ENCODE measurements around the gene PIP5K1A.

DNA sequence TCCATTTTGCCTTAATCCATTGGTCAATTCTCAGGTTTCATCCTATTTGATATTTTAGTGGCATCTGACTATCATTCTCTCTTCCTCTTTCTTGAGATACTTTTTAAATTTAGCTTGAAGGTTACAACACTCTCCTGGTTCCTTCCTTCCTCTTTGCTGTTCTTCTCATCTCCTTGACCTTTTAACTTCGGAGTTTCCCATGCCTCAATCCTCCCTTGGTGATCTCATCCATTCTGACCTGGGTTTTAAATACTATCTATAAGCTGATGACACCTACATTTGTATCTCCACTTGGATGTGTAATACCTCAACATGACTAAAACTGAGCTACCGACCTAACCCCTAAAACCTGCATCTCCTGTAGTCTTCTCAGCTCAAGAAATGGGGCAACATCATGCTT lies 78.9 kb downstream of the PIP5K1A start:
- TF ChIP-seq REST (IDR thresholded peaks at IDR 0.05; ENCODE audit: low read depth) (no peak), YY1 (IDR thresholded peaks at IDR 0.05; ENCODE audit: low read depth) (no peak), NFIC (IDR thresholded peaks at IDR 0.05) (no peak), EP300 (IDR thresholded peaks at IDR 0.05; ENCODE audit: borderline replicate concordance) (no peak), FOXM1 (IDR thresholded peaks at IDR 0.05; ENCODE audit: borderline replicate concordance, low read depth) (no peak), TCF12 (IDR thresholded peaks at IDR 0.05; ENCODE audit: low read depth) (no peak), CEBPB (IDR thresholded peaks at IDR 0.05) (no peak), RAD21 (IDR thresholded peaks at IDR 0.05; ENCODE audit: low read depth) (no peak), USF1 (IDR thresholded peaks at IDR 0.05) (no peak), ZBTB7A (IDR thresholded peaks at IDR 0.05; ENCODE audit: low read depth) (no peak), CREB1 (IDR thresholded peaks at IDR 0.05; ENCODE audit: low read depth) (no peak), TAF1 (IDR thresholded peaks at IDR 0.05; ENCODE audit: low read depth) (no peak), EGR1 (IDR thresholded peaks at IDR 0.05) (no peak)
- TF ChIP-seq, protein P1, sequence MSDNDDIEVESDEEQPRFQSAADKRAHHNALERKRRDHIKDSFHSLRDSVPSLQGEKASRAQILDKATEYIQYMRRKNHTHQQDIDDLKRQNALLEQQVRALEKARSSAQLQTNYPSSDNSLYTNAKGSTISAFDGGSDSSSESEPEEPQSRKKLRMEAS (IDR thresholded peaks at IDR 0.05), result no peak
